Glutamatergic neuron (in vitro differentiated cells): ENCODE data around the gene TMEM178A. TPM values are rescaled to one million over a fixed set of nuclear protein-coding genes. Genes with fewer than 3 reads are reported as not detected.

Experiments used
- DNase-seq: peaks from one replicate; pipeline ENCODE4 v3.0.0; 2022
- H3K27ac Mint-ChIP-seq: one replicate; pipeline ENCODE4 v1.8.0; 2020; ENCODE audit warnings: mild to moderate bottlenecking, mixed read lengths, inconsistent platforms; ENCODE audit not compliant: unreplicated experiment
- H3K27me3 Mint-ChIP-seq: one replicate; pipeline ENCODE4 v1.8.0; 2020; ENCODE audit warnings: mild to moderate bottlenecking, moderate library complexity, mixed read lengths, inconsistent platforms; ENCODE audit not compliant: unreplicated experiment
- H3K36me3 Mint-ChIP-seq: one replicate; pipeline ENCODE4 v1.8.0; 2020; ENCODE audit warnings: mild to moderate bottlenecking, mixed read lengths, inconsistent platforms; ENCODE audit not compliant: unreplicated experiment
- H3K4me1 Mint-ChIP-seq: one replicate; pipeline ENCODE4 v1.8.0; 2020; ENCODE audit warnings: mild to moderate bottlenecking, low read depth, mixed read lengths, inconsistent platforms; ENCODE audit not compliant: unreplicated experiment
- H3K4me3 Mint-ChIP-seq: one replicate; pipeline ENCODE4 v1.8.0; 2020; ENCODE audit warnings: mild to moderate bottlenecking, mixed read lengths, inconsistent platforms; ENCODE audit not compliant: unreplicated experiment
- H3K9me3 Mint-ChIP-seq: one replicate; pipeline ENCODE4 v1.8.0; 2020; ENCODE audit warnings: mild to moderate bottlenecking, moderate library complexity, mixed read lengths, inconsistent platforms; ENCODE audit not compliant: unreplicated experiment
- CTCF ChIP-seq: fragments of 200-600 bp; sonication (generic); IDR thresholded peaks from one replicate; pipeline ENCODE4 v1.5.0; 2021; ENCODE audit not compliant: partially characterized antibody, unreplicated experiment
- total RNA-seq: library from RNA; stranded (reverse); fragmentation: NEBNext Ultra II Directional; extraction: Animal tissue kit (Norgen Biotek cat#: 25700); gene quantifications from one replicate; pipeline ENCODE4 v1.2.1, GENCODE V29; 2021; ENCODE audit not compliant: unreplicated experiment

TMEM178A gene
- total RNA-seq, 1 donor from 2014 or later = 12.5 TPM

- TF ChIP-seq CTCF = no peak
- no peaks in the 10 kb centered on the region for H3K36me3 Mint-ChIP-seq
- no peak overlapping the region for H3K4me3 Mint-ChIP-seq
- no peaks in the 10 kb centered on the region for H3K9me3 Mint-ChIP-seq
- DNase-seq = no peak
- peaks cover 5% of the 10 kb centered on the region for H3K27me3 Mint-ChIP-seq
- H3K27ac Mint-ChIP-seq = no peak overlapping the region
- H3K4me1 Mint-ChIP-seq = no peaks in the 10 kb centered on the region
Measured at GRCh38 chr2:39638581-39638980, 27.1 kb upstream of the TMEM178A start.

- no peaks in the 10 kb centered on the region for H3K9me3 Mint-ChIP-seq
- H3K4me1 Mint-ChIP-seq = no peaks in the 10 kb centered on the region
- peaks cover 5% of the 10 kb centered on the region for H3K27me3 Mint-ChIP-seq
- DNase-seq = no peak
- TF ChIP-seq CTCF = no peak
- no peaks in the 10 kb centered on the region for H3K36me3 Mint-ChIP-seq
- H3K27ac Mint-ChIP-seq = no peak overlapping the region
- no peak overlapping the region for H3K4me3 Mint-ChIP-seq
Measured at GRCh38 chr2:39640107-39640506, 25.6 kb upstream of the TMEM178A start.

- H3K4me1 Mint-ChIP-seq = no peaks in the 10 kb centered on the region
- H3K27me3 Mint-ChIP-seq = peaks cover 5% of the 10 kb centered on the region
- DNase-seq = no peak
- H3K36me3 Mint-ChIP-seq = no peaks in the 10 kb centered on the region
- no peak for TF ChIP-seq CTCF
- no peak overlapping the region for H3K4me3 Mint-ChIP-seq
- no peak overlapping the region for H3K27ac Mint-ChIP-seq
- no peaks in the 10 kb centered on the region for H3K9me3 Mint-ChIP-seq
Measured at GRCh38 chr2:39640681-39641080, 25.0 kb upstream of the TMEM178A start.

- Mint-ChIP-seq H3K27me3 (peaks cover 5% of the 10 kb centered on the region), H3K4me3 (no peak overlapping the region), H3K36me3 (no peaks in the 10 kb centered on the region), H3K27ac (no peak overlapping the region), H3K4me1 (no peaks in the 10 kb centered on the region), H3K9me3 (no peaks in the 10 kb centered on the region)
- no peak for DNase-seq
- TF ChIP-seq CTCF = no peak
Measured at GRCh38 chr2:39641635-39642034, 24.1 kb upstream of the TMEM178A start.

GRCh38 chr2:39642051-39642718 is 23.5 kb upstream of the TMEM178A start:
- Mint-ChIP-seq H3K27ac (peak overlapping the region; percentile 3), H3K4me1 (no peaks in the 10 kb centered on the region), H3K36me3 (no peaks in the 10 kb centered on the region), H3K4me3 (no peak overlapping the region), H3K27me3 (peaks cover 5% of the 10 kb centered on the region), H3K9me3 (no peaks in the 10 kb centered on the region)
- DNase-seq = no peak
- no peak for TF ChIP-seq CTCF
